HG02852 (cell line): ENCODE results near the gene OR4C5.
"Not testable (repeated sequence)": the region's sequence is repeated elsewhere in the genome, so short reads cannot be mapped to it uniquely, and the experiment has no call there.

Experiments
- ATAC-seq: cut with Tn5 transposase; IDR thresholded peaks from one replicate; pipeline ENCODE4 v1.9.1; 2021; ENCODE audit warnings: mild to moderate bottlenecking, moderate library complexity; ENCODE audit not compliant: unreplicated experiment

Gene OR4C5

GRCh38 chr11:48366365-48366764 lies at the start of gene OR4C5:
TSS of gene OR4C5 (minus strand) at chr11:48366465. CDS start at chr11:48366465, 0 bp downstream.
- ATAC-seq, result no peak

GRCh38 chr11:48384670-48385069 lies 18.4 kb upstream of the OR4C5 start:
- no peak for ATAC-seq

GRCh38 chr11:48384151-48384550 lies 17.9 kb upstream of the OR4C5 start:
- not testable (repeated sequence) for ATAC-seq

- ATAC-seq, result not testable (repeated sequence)
Measured at GRCh38 chr11:48361289-48361688, 5.0 kb downstream of the OR4C5 start.

GRCh38 chr11:48354677-48355076 lies 11.6 kb downstream of the OR4C5 start:
- no peak for ATAC-seq

GRCh38 chr11:48354013-48354412 lies 12.3 kb downstream of the OR4C5 start:
- ATAC-seq, result no peak

GRCh38 chr11:48346286-48346685 lies 20.0 kb downstream of the OR4C5 start:
- not testable (repeated sequence) for ATAC-seq

- not testable (repeated sequence) for ATAC-seq
Measured at GRCh38 chr11:48342505-48342904, 23.8 kb downstream of the OR4C5 start.

- no peak for ATAC-seq
Measured at GRCh38 chr11:48341466-48341865, 24.8 kb downstream of the OR4C5 start.

GRCh38 chr11:48324620-48325019 lies 41.6 kb downstream of the OR4C5 start, which contains the start of gene OR4C3:
TSS of gene OR4C3 (plus strand) at chr11:48324920. CDS start at chr11:48325022, 102 bp downstream.
- ATAC-seq, result not testable (repeated sequence)

GRCh38 chr11:48319813-48320212 lies 46.5 kb downstream of the OR4C5 start:
- not testable (repeated sequence) for ATAC-seq
